GM23338 (cell line): Measurements from ENCODE around the gene EDN2. TPM values are rescaled to one million over a fixed set of nuclear protein-coding genes. Genes with fewer than 3 reads are reported as not detected.

Experiments
- ATAC-seq: fragments of 200-7000 bp; cut with Tn5 transposase; 3 replicates; pipeline ENCODE4 v1.9.1; 2020
- DNase-seq: peaks from one replicate; pipeline ENCODE4 v3.0.0-alpha.2; 2015; ENCODE audit warnings: low spot score
- H2AFZ ChIP-seq: fragments of 200-600 bp; sonication (generic); 2 replicates; pipeline ENCODE4 v1.8.0; 2016; ENCODE audit warnings: antibody characterized with exemption, mild to moderate bottlenecking, moderate library complexity
- H3F3A ChIP-seq: fragments of 200-600 bp; sonication (generic); replicated peaks from 2 replicates; pipeline ENCODE4 v1.8.0; 2017; ENCODE audit warnings: antibody characterized with exemption, mixed run types, low read depth
- H3K27ac ChIP-seq: fragments of 200-600 bp; sonication (generic); 2 replicates; pipeline ENCODE4 v1.6.1; 2016; ENCODE audit warnings: low read depth
- H3K27me3 ChIP-seq: fragments of 200-600 bp; sonication (generic); 2 replicates; pipeline ENCODE4 v1.8.0; 2016; ENCODE audit warnings: mild to moderate bottlenecking, mixed run types, moderate library complexity; ENCODE audit not compliant: insufficient read depth
- H3K36me3 ChIP-seq: fragments of 200-600 bp; sonication (generic); 2 replicates; pipeline ENCODE4 v1.8.0; 2016; ENCODE audit warnings: mild to moderate bottlenecking; ENCODE audit not compliant: insufficient read depth
- H3K4me1 ChIP-seq: fragments of 200-600 bp; sonication (generic); 2 replicates; pipeline ENCODE4 v1.8.0; 2016; ENCODE audit warnings: mild to moderate bottlenecking, moderate library complexity; ENCODE audit not compliant: insufficient read depth
- H3K4me2 ChIP-seq: fragments of 200-600 bp; sonication (generic); 2 replicates; pipeline ENCODE4 v1.7.1; 2017; ENCODE audit warnings: mixed run types
- H3K4me3 ChIP-seq: fragments of 200-600 bp; sonication (generic); 2 replicates; pipeline ENCODE4 v1.6.1; 2016; ENCODE audit warnings: mixed run types
- H3K79me2 ChIP-seq: fragments of 200-600 bp; sonication (generic); replicated peaks from 2 replicates; pipeline ENCODE4 v1.8.0; 2017; ENCODE audit warnings: mild to moderate bottlenecking; ENCODE audit not compliant: insufficient read depth
- H3K9me2 ChIP-seq: fragments of 200-600 bp; sonication (generic); 2 replicates; pipeline ENCODE4 v1.8.0; 2017; ENCODE audit not compliant: insufficient read depth
- H4K20me1 ChIP-seq: fragments of 200-600 bp; sonication (generic); replicated peaks from 2 replicates; pipeline ENCODE4 v1.8.0; 2017; ENCODE audit warnings: mild to moderate bottlenecking; ENCODE audit not compliant: insufficient read depth
- H3K27ac Mint-ChIP-seq: 2 replicates; pipeline ENCODE4 v1.8.0; 2020; ENCODE audit warnings: inconsistent platforms, mild to moderate bottlenecking, moderate library complexity, mixed read lengths
- H3K27me3 Mint-ChIP-seq: 3 replicates; pipeline ENCODE4 v1.8.0; 2022; ENCODE audit warnings: low read depth, mild to moderate bottlenecking, moderate library complexity, mixed read lengths, inconsistent platforms; ENCODE audit not compliant: insufficient read depth, poor library complexity
- H3K36me3 Mint-ChIP-seq: 3 replicates; pipeline ENCODE4 v1.8.0; 2021; ENCODE audit warnings: low read depth, mild to moderate bottlenecking, inconsistent platforms, moderate library complexity, mixed read lengths
- H3K4me1 Mint-ChIP-seq: 3 replicates; pipeline ENCODE4 v1.8.0; 2020; ENCODE audit warnings: mild to moderate bottlenecking, inconsistent platforms, mixed read lengths
- H3K4me3 Mint-ChIP-seq: 3 replicates; pipeline ENCODE4 v1.8.0; 2021; ENCODE audit warnings: moderate library complexity, mild to moderate bottlenecking, inconsistent platforms, mixed read lengths
- H3K9me3 Mint-ChIP-seq: 3 replicates; pipeline ENCODE4 v1.8.0; 2020; ENCODE audit warnings: moderate library complexity, mild to moderate bottlenecking, inconsistent platforms, mixed read lengths
- CREB1 ChIP-seq: fragments of 250-450 bp; sonication (Bioruptor Pico); IDR thresholded peaks from 2 replicates; pipeline ENCODE4 v1.5.0; 2020; ENCODE audit warnings: low read depth, mild to moderate bottlenecking, moderate library complexity
- ETS1 ChIP-seq: IDR thresholded peaks from 2 replicates; pipeline ENCODE4 v1.6.1; 2016; ENCODE audit warnings: antibody characterized with exemption
- NANOG ChIP-seq: IDR thresholded peaks from 2 replicates; pipeline ENCODE4 v1.6.1; 2016; ENCODE audit warnings: antibody characterized with exemption, borderline replicate concordance
- POLR2AphosphoS5 ChIP-seq: IDR thresholded peaks from 2 replicates; pipeline ENCODE4 v1.6.1; 2016; ENCODE audit warnings: antibody characterized with exemption, low read depth
- REST ChIP-seq: IDR thresholded peaks from one replicate; pipeline ENCODE4 v1.6.1; 2018; ENCODE audit warnings: antibody characterized with exemption; ENCODE audit not compliant: unreplicated experiment
- STAT1 ChIP-seq: IDR thresholded peaks from one replicate; pipeline ENCODE4 v1.6.1; 2016; ENCODE audit warnings: antibody characterized with exemption; ENCODE audit not compliant: unreplicated experiment
- ZNF331 ChIP-seq: fragments of 250-450 bp; sonication (Bioruptor Pico); IDR thresholded peaks from 2 replicates; pipeline ENCODE4 v1.5.0; 2020; ENCODE audit warnings: low read depth, mild to moderate bottlenecking, moderate library complexity
- polyA plus RNA-seq: library from polyadenylated mRNA; unstranded; fragments of >200 nt; fragmentation: Nextera tagmentation; extraction: Ambion mirVana; gene quantifications from 2 replicates; pipeline ENCODE4 v1.2.1, GENCODE V29; 2016
- total RNA-seq: library from RNA; depleted of rRNA; stranded (reverse); fragments of >200 nt; shearing (Covaris generic); gene quantifications from 2 replicates; pipeline ENCODE4 v1.2.3, GENCODE V29; 2014
- TF ChIP-seq, protein P1 (sequence below): fragments of 250-450 bp; sonication (Bioruptor Pico); IDR thresholded peaks from 2 replicates; pipeline ENCODE4 v1.5.0; 2020; ENCODE audit warnings: mild to moderate bottlenecking, moderate library complexity
- TF ChIP-seq, protein P2 (sequence below), 2 experiments: fragments of 200-600 bp in 1 of 2; sonication (generic) in 1 of 2; conservative IDR thresholded peaks; 2 replicates each; pipeline versions ENCODE4 v1.5.1 to v1.6.1; 2016 to 2017; ENCODE audit warnings: antibody characterized with exemption in 2 of 2, low read depth in 2 of 2, mild to moderate bottlenecking in 2 of 2, moderate library complexity in 1 of 2

EDN2 gene
- total and polyA plus RNA-seq, 2 experiments from 2014 or later, result not detected

- Histone ChIP-seq H3K27me3 (no peaks in the 10 kb centered on the region), H3K27ac (no peak overlapping the region), H3F3A (no peaks in the 10 kb centered on the region), H3K4me3 (no peak overlapping the region), H2AFZ (0 out of 2 replicates have a peak overlapping the region, but pooled peaks have one; percentile 38), H3K4me2 (no peak overlapping the region), H3K4me1 (no peaks in the 10 kb centered on the region), H4K20me1 (no peaks in the 10 kb centered on the region), H3K9me2 (no peaks in the 10 kb centered on the region), H3K36me3 (no peaks in the 10 kb centered on the region), H3K79me2 (no peaks in the 10 kb centered on the region)
- Mint-ChIP-seq H3K4me1 (peaks cover 13% of the 10 kb centered on the region), H3K4me3 (no peak overlapping the region), H3K27ac (no peak overlapping the region), H3K27me3 (peaks cover 11% of the 10 kb centered on the region), H3K36me3 (no peaks in the 10 kb centered on the region), H3K9me3 (no peaks in the 10 kb centered on the region)
- ATAC-seq (peak; percentile 21; the same call in 2 of the 3 replicates), DNase-seq (no peak)
- TF ChIP-seq, protein P1, sequence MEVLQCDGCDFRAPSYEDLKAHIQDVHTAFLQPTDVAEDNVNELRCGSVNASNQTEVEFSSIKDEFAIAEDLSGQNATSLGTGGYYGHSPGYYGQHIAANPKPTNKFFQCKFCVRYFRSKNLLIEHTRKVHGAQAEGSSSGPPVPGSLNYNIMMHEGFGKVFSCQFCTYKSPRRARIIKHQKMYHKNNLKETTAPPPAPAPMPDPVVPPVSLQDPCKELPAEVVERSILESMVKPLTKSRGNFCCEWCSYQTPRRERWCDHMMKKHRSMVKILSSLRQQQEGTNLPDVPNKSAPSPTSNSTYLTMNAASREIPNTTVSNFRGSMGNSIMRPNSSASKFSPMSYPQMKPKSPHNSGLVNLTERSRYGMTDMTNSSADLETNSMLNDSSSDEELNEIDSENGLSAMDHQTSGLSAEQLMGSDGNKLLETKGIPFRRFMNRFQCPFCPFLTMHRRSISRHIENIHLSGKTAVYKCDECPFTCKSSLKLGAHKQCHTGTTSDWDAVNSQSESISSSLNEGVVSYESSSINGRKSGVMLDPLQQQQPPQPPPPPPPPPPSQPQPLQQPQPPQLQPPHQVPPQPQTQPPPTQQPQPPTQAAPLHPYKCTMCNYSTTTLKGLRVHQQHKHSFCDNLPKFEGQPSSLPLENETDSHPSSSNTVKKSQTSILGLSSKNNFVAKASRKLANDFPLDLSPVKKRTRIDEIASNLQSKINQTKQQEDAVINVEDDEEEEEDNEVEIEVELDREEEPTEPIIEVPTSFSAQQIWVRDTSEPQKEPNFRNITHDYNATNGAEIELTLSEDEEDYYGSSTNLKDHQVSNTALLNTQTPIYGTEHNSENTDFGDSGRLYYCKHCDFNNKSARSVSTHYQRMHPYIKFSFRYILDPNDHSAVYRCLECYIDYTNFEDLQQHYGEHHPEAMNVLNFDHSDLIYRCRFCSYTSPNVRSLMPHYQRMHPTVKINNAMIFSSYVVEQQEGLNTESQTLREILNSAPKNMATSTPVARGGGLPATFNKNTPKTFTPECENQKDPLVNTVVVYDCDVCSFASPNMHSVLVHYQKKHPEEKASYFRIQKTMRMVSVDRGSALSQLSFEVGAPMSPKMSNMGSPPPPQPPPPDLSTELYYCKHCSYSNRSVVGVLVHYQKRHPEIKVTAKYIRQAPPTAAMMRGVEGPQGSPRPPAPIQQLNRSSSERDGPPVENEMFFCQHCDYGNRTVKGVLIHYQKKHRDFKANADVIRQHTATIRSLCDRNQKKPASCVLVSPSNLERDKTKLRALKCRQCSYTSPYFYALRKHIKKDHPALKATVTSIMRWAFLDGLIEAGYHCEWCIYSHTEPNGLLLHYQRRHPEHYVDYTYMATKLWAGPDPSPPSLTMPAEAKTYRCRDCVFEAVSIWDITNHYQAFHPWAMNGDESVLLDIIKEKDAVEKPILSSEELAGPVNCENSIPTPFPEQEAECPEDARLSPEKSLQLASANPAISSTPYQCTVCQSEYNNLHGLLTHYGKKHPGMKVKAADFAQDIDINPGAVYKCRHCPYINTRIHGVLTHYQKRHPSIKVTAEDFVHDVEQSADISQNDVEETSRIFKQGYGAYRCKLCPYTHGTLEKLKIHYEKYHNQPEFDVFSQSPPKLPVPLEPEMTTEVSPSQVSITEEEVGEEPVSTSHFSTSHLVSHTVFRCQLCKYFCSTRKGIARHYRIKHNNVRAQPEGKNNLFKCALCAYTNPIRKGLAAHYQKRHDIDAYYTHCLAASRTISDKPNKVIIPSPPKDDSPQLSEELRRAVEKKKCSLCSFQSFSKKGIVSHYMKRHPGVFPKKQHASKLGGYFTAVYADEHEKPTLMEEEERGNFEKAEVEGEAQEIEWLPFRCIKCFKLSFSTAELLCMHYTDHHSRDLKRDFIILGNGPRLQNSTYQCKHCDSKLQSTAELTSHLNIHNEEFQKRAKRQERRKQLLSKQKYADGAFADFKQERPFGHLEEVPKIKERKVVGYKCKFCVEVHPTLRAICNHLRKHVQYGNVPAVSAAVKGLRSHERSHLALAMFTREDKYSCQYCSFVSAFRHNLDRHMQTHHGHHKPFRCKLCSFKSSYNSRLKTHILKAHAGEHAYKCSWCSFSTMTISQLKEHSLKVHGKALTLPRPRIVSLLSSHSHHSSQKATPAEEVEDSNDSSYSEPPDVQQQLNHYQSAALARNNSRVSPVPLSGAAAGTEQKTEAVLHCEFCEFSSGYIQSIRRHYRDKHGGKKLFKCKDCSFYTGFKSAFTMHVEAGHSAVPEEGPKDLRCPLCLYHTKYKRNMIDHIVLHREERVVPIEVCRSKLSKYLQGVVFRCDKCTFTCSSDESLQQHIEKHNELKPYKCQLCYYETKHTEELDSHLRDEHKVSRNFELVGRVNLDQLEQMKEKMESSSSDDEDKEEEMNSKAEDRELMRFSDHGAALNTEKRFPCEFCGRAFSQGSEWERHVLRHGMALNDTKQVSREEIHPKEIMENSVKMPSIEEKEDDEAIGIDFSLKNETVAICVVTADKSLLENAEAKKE (CRISPR knock-in tag), result no peak
- TF ChIP-seq STAT1 (no peak), CREB1 (CRISPR knock-in tag) (no peak), ETS1 (no peak), REST (no peak), ZNF331 (CRISPR knock-in tag) (no peak), POLR2AphosphoS5 (no peak), NANOG (no peak)
- TF ChIP-seq, protein P2, sequence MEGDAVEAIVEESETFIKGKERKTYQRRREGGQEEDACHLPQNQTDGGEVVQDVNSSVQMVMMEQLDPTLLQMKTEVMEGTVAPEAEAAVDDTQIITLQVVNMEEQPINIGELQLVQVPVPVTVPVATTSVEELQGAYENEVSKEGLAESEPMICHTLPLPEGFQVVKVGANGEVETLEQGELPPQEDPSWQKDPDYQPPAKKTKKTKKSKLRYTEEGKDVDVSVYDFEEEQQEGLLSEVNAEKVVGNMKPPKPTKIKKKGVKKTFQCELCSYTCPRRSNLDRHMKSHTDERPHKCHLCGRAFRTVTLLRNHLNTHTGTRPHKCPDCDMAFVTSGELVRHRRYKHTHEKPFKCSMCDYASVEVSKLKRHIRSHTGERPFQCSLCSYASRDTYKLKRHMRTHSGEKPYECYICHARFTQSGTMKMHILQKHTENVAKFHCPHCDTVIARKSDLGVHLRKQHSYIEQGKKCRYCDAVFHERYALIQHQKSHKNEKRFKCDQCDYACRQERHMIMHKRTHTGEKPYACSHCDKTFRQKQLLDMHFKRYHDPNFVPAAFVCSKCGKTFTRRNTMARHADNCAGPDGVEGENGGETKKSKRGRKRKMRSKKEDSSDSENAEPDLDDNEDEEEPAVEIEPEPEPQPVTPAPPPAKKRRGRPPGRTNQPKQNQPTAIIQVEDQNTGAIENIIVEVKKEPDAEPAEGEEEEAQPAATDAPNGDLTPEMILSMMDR (conservative IDR thresholded peaks at IDR 0.05; ENCODE audit: low read depth in 2 of 2), result no peak
Observed at GRCh38 chr1:41476807-41477361, 7.6 kb downstream of the EDN2 start.
